DND-41 (cell line): ENCODE results near the gene KIF5B.

Source experiments
- ATAC-seq: fragments of 200-7000 bp; cut with Tn5 transposase; 3 replicates; pipeline ENCODE4 v1.9.1; 2021; ENCODE audit warnings: low read depth; ENCODE audit not compliant: insufficient read depth
- DNase-seq: peaks from one replicate; pipeline ENCODE4 v3.0.0-alpha.2; 2020
- H2AFZ ChIP-seq: 2 replicates; pipeline ENCODE4 v1.6.0; 2012; ENCODE audit warnings: low read depth, low read length
- H3K27ac ChIP-seq: 2 replicates; pipeline ENCODE4 v1.5.1; 2012; ENCODE audit warnings: low read length, inconsistent platforms
- H3K27me3 ChIP-seq: fragments of 200-600 bp; sonication (generic); 2 replicates; pipeline ENCODE4 v1.6.0; 2012; ENCODE audit warnings: low read length, mild to moderate bottlenecking, inconsistent platforms; ENCODE audit not compliant: insufficient read depth, poor library complexity
- H3K36me3 ChIP-seq: 2 replicates; pipeline ENCODE4 v1.5.1; 2012; ENCODE audit warnings: low read length, inconsistent platforms; ENCODE audit not compliant: insufficient read depth
- H3K4me1 ChIP-seq: 2 replicates; pipeline ENCODE4 v1.5.1; 2012; ENCODE audit warnings: mild to moderate bottlenecking, low read length; ENCODE audit not compliant: insufficient read depth
- H3K4me2 ChIP-seq: 2 replicates; pipeline ENCODE4 v1.6.0; 2012; ENCODE audit warnings: mild to moderate bottlenecking, moderate library complexity, low read length, inconsistent platforms; ENCODE audit not compliant: insufficient read depth
- H3K4me3 ChIP-seq, 2 experiments: fragments of 200-600 bp in 1 of 2; shearing (Covaris generic) in 1 of 2; 2 replicates each; pipeline ENCODE4 v1.5.1; 2012 to 2016; ENCODE audit warnings: inconsistent platforms in 2 of 2, low read length in 2 of 2, mild to moderate bottlenecking in 2 of 2, low read depth in 1 of 2, moderate library complexity in 1 of 2
- H3K79me2 ChIP-seq: 2 replicates; pipeline ENCODE4 v1.6.0; 2012; ENCODE audit warnings: low read length, inconsistent platforms; ENCODE audit not compliant: insufficient read depth
- H3K9ac ChIP-seq: 2 replicates; pipeline ENCODE4 v1.6.0; 2012; ENCODE audit warnings: low read depth, mild to moderate bottlenecking, inconsistent platforms, low read length, moderate library complexity
- H3K9me3 ChIP-seq: 2 replicates; pipeline ENCODE4 v1.5.1; 2012; ENCODE audit warnings: low read length, moderate library complexity, mild to moderate bottlenecking, inconsistent platforms; ENCODE audit not compliant: insufficient read depth, severe bottlenecking
- H4K20me1 ChIP-seq: 2 replicates; pipeline ENCODE4 v1.6.0; 2012; ENCODE audit warnings: low read length; ENCODE audit not compliant: insufficient read depth
- EZH2 ChIP-seq: IDR thresholded peaks from 3 replicates; pipeline ENCODE4 v1.6.1; 2012; ENCODE audit warnings: borderline replicate concordance, low read depth, mild to moderate bottlenecking, moderate library complexity, low read length, inconsistent platforms; ENCODE audit not compliant: severe bottlenecking
- TF ChIP-seq, protein P1 (sequence below): IDR thresholded peaks from 2 replicates; pipeline ENCODE4 v1.5.1; 2012; ENCODE audit warnings: borderline replicate concordance, low read length, moderate library complexity, mild to moderate bottlenecking; ENCODE audit not compliant: poor library complexity, severe bottlenecking; ENCODE audit errors: extremely low read depth

Gene KIF5B

DNA sequence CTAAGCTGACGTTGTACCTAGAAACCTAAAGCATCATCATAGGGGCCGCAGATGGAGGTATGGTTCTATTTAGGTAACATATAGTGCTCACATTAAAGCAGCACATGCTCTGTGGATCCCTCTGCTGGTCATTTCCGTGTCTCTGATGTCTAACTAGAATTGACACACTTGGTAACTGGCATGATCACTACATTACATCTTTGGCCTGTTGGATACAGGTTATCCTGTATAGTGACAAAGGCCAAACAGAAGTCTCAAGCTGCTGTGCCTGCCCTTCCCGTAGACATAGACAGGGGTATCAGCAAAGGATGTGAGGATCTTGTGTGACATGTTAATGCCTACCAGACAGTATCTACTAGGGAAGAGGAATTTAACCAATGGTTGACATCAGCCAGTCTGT is 51.2 kb downstream of the KIF5B start:
- no peaks in the 10 kb centered on the region for H3K4me1 ChIP-seq
- no peak overlapping the region for H3K4me2 ChIP-seq
- peak; percentile 51 for DNase-seq
- H3K27me3 ChIP-seq = no peaks in the 10 kb centered on the region
- no peaks in the 10 kb centered on the region for H3K9me3 ChIP-seq
- TF ChIP-seq, protein P1, sequence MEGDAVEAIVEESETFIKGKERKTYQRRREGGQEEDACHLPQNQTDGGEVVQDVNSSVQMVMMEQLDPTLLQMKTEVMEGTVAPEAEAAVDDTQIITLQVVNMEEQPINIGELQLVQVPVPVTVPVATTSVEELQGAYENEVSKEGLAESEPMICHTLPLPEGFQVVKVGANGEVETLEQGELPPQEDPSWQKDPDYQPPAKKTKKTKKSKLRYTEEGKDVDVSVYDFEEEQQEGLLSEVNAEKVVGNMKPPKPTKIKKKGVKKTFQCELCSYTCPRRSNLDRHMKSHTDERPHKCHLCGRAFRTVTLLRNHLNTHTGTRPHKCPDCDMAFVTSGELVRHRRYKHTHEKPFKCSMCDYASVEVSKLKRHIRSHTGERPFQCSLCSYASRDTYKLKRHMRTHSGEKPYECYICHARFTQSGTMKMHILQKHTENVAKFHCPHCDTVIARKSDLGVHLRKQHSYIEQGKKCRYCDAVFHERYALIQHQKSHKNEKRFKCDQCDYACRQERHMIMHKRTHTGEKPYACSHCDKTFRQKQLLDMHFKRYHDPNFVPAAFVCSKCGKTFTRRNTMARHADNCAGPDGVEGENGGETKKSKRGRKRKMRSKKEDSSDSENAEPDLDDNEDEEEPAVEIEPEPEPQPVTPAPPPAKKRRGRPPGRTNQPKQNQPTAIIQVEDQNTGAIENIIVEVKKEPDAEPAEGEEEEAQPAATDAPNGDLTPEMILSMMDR = peak; percentile 78
- TF ChIP-seq EZH2 = no peak
- no peaks in the 10 kb centered on the region; the same call in 1 of the 2 replicates for H4K20me1 ChIP-seq
- ATAC-seq = peak; percentile 78
- no peak overlapping the region for H2AFZ ChIP-seq
- peaks cover 21% of the 10 kb centered on the region for H3K36me3 ChIP-seq
- H3K27ac ChIP-seq = no peak overlapping the region
- no peak overlapping the region for H3K4me3 ChIP-seq
- H3K79me2 ChIP-seq = no peaks in the 10 kb centered on the region
- no peak overlapping the region for H3K9ac ChIP-seq

GRCh38 chr10:32004161-32004591 is 52.0 kb downstream of the KIF5B start:
- no peak overlapping the region for H3K27ac ChIP-seq
- no peak for TF ChIP-seq EZH2
- TF ChIP-seq, protein P1 = no peak
- peaks cover 14% of the 10 kb centered on the region for H3K36me3 ChIP-seq
- ATAC-seq = peak; percentile 34; the same call in 2 of the 3 replicates
- H3K4me1 ChIP-seq = no peaks in the 10 kb centered on the region
- H3K79me2 ChIP-seq = no peaks in the 10 kb centered on the region
- H3K27me3 ChIP-seq = no peaks in the 10 kb centered on the region
- H3K9me3 ChIP-seq = no peaks in the 10 kb centered on the region
- H3K4me3 ChIP-seq = no peak overlapping the region
- no peaks in the 10 kb centered on the region; the same call in 1 of the 2 replicates for H4K20me1 ChIP-seq
- no peak overlapping the region for H3K4me2 ChIP-seq
- no peak overlapping the region for H2AFZ ChIP-seq
- no peak overlapping the region for H3K9ac ChIP-seq
- DNase-seq = no peak

DNA sequence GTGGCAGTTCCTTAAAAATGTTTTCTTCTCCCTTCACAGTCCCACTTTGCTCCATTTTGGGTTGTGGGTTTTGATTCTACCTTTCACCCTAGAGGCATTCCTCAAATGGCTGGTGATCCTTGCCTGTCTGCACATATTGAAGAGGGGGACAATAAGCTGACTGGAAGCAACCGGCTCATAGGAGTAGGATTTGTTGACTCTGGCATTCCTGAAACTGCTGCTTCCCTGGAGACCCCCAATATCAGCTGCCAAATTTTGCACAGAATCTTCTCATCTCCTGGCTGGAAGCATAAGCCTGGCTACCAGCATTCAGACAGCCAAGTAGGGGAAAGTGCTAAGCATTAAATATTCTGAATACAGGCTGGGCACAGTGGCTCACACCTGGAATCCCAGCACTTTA is 53.7 kb downstream of the KIF5B start:
- Histone ChIP-seq H2AFZ (no peak overlapping the region), H3K9me3 (no peaks in the 10 kb centered on the region), H3K4me1 (no peaks in the 10 kb centered on the region), H3K36me3 (peaks cover 3% of the 10 kb centered on the region; the same call in 1 of the 2 replicates), H3K79me2 (no peaks in the 10 kb centered on the region), H3K27me3 (no peaks in the 10 kb centered on the region), H3K4me3 (no peak overlapping the region), H3K27ac (no peak overlapping the region), H3K9ac (no peak overlapping the region), H3K4me2 (no peak overlapping the region), H4K20me1 (no peaks in the 10 kb centered on the region; the same call in 1 of the 2 replicates)
- TF ChIP-seq, protein P1 = no peak
- no peak for TF ChIP-seq EZH2
- ATAC-seq (no peak), DNase-seq (no peak)

DNA sequence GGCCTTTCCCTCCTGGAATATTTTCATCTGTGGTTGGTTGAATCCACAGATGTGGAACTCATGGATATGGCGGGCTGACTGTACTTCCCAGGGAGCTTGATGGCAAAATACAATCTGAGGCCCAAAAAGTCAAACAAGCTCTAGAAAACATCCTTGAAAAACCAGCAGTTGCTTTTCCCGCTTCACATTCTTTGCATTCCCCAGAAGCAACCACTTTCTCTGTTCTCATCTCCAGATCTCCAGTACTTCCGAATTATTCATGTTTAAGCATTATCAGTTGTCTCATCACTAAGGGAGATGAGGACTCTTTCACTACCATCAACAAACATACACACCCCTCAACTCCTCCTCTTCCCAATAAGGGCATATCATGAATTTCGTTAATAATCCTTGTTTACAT is 55.3 kb downstream of the KIF5B start:
- Histone ChIP-seq H3K4me1 (no peaks in the 10 kb centered on the region), H3K9ac (no peak overlapping the region), H3K4me3 (no peak overlapping the region), H3K79me2 (no peaks in the 10 kb centered on the region), H3K36me3 (peaks cover 3% of the 10 kb centered on the region; the same call in 1 of the 2 replicates), H2AFZ (no peak overlapping the region), H4K20me1 (no peaks in the 10 kb centered on the region; the same call in 1 of the 2 replicates), H3K4me2 (no peak overlapping the region), H3K27me3 (no peaks in the 10 kb centered on the region), H3K9me3 (no peaks in the 10 kb centered on the region), H3K27ac (no peak overlapping the region)
- TF ChIP-seq, protein P1 = no peak
- TF ChIP-seq EZH2 = no peak
- ATAC-seq (no peak), DNase-seq (no peak)
